Panc1 (cell line): ENCODE measurements around the gene MC5R. TPM values are rescaled to one million over a fixed set of nuclear protein-coding genes. Genes with fewer than 3 reads are reported as not detected.
A peak's percentile ranks its signal among the peaks of the same experiment; 100 is the strongest.

Experiments
- ATAC-seq: fragments of 200-7000 bp; cut with Tn5 transposase; 2 replicates; pipeline ENCODE4 v1.9.1; 2020; ENCODE audit warnings: mild to moderate bottlenecking, moderate library complexity
- Bru-seq: library from RNA; stranded (reverse); fragments of 400-500 nt; gene quantifications from one replicate; lab custom pipeline; 2021; lab: Mats Ljungman, UMichigan
- BruChase-seq, 2 experiments: library from RNA; stranded (reverse); fragments of 400-500 nt; gene quantifications; one replicate each; lab custom pipeline; 2021; lab: Mats Ljungman, UMichigan
- BruUV-seq: library from RNA; stranded (reverse); fragments of 400-500 nt; replicated peaks from 2 replicates; lab custom pipeline; 2021; lab: Mats Ljungman, UMichigan
- CTCF ChIA-PET: fragments of 300-600 bp; sonication (Branson Sonifier 250); formaldehyde crosslinking; loops from one replicate; lab custom pipeline; 2022; ENCODE audit warnings: antibody characterized with exemption; lab: Charles Lee
- POLR2A ChIA-PET: fragments of 300-600 bp; sonication (Branson Sonifier 250); formaldehyde crosslinking; loops from one replicate; lab custom pipeline; 2022; ENCODE audit warnings: antibody characterized with exemption; lab: Charles Lee
- DNase-seq: peaks from one replicate; pipeline ENCODE4 v3.0.0-alpha.2; 2010; ENCODE audit warnings: low read depth, low spot score
- H3K27ac ChIP-seq: 2 replicates; pipeline ENCODE4 v1.5.1; 2011; ENCODE audit warnings: mild to moderate bottlenecking, low read length, inconsistent platforms
- H3K27me3 ChIP-seq: fragments of 200-500 bp; sonication (Bioruptor generic); 2 replicates; pipeline ENCODE4 v1.6.0; 2014; ENCODE audit warnings: low read length, inconsistent platforms; ENCODE audit not compliant: control insufficient read depth, insufficient read depth
- H3K36me3 ChIP-seq: fragments of 200-500 bp; sonication (Bioruptor generic); 2 replicates; pipeline ENCODE4 v1.5.1; 2014; ENCODE audit warnings: inconsistent platforms, mild to moderate bottlenecking, low read length, moderate library complexity; ENCODE audit not compliant: control insufficient read depth, insufficient read depth
- H3K4me1 ChIP-seq: 2 replicates; pipeline ENCODE4 v1.5.1; 2011; ENCODE audit warnings: inconsistent platforms, mild to moderate bottlenecking, low read length, moderate library complexity; ENCODE audit not compliant: control insufficient read depth, insufficient read depth
- H3K4me3 ChIP-seq, 2 experiments: 2 replicates each; pipeline ENCODE4 v1.5.1; 2011 to 2012; ENCODE audit warnings: low read depth in 2 of 2, low read length in 2 of 2, mild to moderate bottlenecking in 2 of 2, inconsistent platforms in 1 of 2, moderate library complexity in 1 of 2
- H3K9me3 ChIP-seq: fragments of 200-500 bp; sonication (Bioruptor generic); 2 replicates; pipeline ENCODE4 v1.5.1; 2014; ENCODE audit warnings: low read depth, mild to moderate bottlenecking, inconsistent platforms, low read length, moderate library complexity; ENCODE audit not compliant: control insufficient read depth, insufficient read depth
- POLR2AphosphoS5 ChIP-seq: IDR thresholded peaks from 2 replicates; pipeline ENCODE4 v1.6.1; 2012; ENCODE audit warnings: mild to moderate bottlenecking, low read depth, low read length, moderate library complexity
- SIN3A ChIP-seq: IDR thresholded peaks from 2 replicates; pipeline ENCODE4 v1.6.1; 2012; ENCODE audit warnings: low read depth, mild to moderate bottlenecking, low read length, moderate library complexity, borderline replicate concordance; ENCODE audit not compliant: insufficient read depth
- TCF7L2 ChIP-seq: IDR thresholded peaks from 2 replicates; pipeline ENCODE4 v1.6.1; 2011; ENCODE audit warnings: mild to moderate bottlenecking, low read depth, low read length, inconsistent platforms
- in situ Hi-C: cut with HindIII; loops from 2 replicates; pipeline ENCODE4 v1.10.0; 2016; ENCODE audit warnings: low sequenced_read_pairs, low pct_unique_long_range_greater_than_20kb
- intact Hi-C: fragments of 100-400 bp; cut with micrococcal nuclease; formaldehyde crosslinking; loops from one replicate; pipeline ENCODE4 v1.10.0; 2022; ENCODE audit not compliant: unreplicated experiment
- long read RNA-seq: library from polyadenylated mRNA; unstranded; transcript quantifications from one replicate; pipeline ENCODE4 v2.0.0, GENCODE V29; 2021; ENCODE audit not compliant: unreplicated experiment
- polyA plus RNA-seq: library from polyadenylated mRNA; unstranded; fragments of >200 nt; gene quantifications from one replicate; pipeline ENCODE4 v1.2.1, GENCODE V29; 2012; ENCODE audit warnings: missing spikeins; ENCODE audit not compliant: insufficient read length
- total RNA-seq: library from RNA; stranded (reverse); gene quantifications from one replicate; pipeline ENCODE4 v1.2.1, GENCODE V29; 2021; ENCODE audit not compliant: unreplicated experiment
- TF ChIP-seq, protein P1 (sequence below): fragments of 450-650 bp; IDR thresholded peaks from 2 replicates; pipeline ENCODE4 v1.5.1; 2017; ENCODE audit warnings: mild to moderate bottlenecking
- TF ChIP-seq, protein P2 (sequence below), 2 experiments: IDR thresholded peaks; 2 replicates each; pipeline ENCODE4 v1.6.1; 2011 to 2012; ENCODE audit warnings: low read depth in 2 of 2, control low read depth in 1 of 2, low read length in 1 of 2, mild to moderate bottlenecking in 1 of 2, moderate library complexity in 1 of 2; ENCODE audit not compliant: insufficient read depth in 1 of 2

MC5R gene
- not detected for total RNA-seq
- polyA plus RNA-seq, result not detected
- Bru-seq, nascent RNA, result not detected
- not detected for BruChase-seq, experiment 1, labeled RNA remaining after a 2-hour chase
- not detected for BruChase-seq, experiment 2, labeled RNA remaining after a 6-hour chase
- long read RNA-seq, result 0 reads

GRCh38 chr18:13823707-13824395 lies at the start of gene MC5R:
MC5R (plus strand) TSS chr18:13824149; CDS start chr18:13825766, 1,617 bp downstream.
- peak within 1 kb of the TSS; percentile 36 to 39 for H3K4me3 ChIP-seq
- no peak for DNase-seq
- ChIA-PET CTCF (interaction anchor here (0.7 kb wide), 2 partner anchors 277 to 570 kb away, joined by 3 read pairs; no protein-coding TSS in a partner anchor), POLR2A (no interaction called here)
- no peaks in the 10 kb centered on the region for H3K4me1 ChIP-seq
- H3K27me3 ChIP-seq, result peaks cover 9% of the 10 kb centered on the region
- H3K36me3 ChIP-seq, result no peaks in the 10 kb centered on the region
- no TSS peak for BruUV-seq
- TF ChIP-seq, protein P1, sequence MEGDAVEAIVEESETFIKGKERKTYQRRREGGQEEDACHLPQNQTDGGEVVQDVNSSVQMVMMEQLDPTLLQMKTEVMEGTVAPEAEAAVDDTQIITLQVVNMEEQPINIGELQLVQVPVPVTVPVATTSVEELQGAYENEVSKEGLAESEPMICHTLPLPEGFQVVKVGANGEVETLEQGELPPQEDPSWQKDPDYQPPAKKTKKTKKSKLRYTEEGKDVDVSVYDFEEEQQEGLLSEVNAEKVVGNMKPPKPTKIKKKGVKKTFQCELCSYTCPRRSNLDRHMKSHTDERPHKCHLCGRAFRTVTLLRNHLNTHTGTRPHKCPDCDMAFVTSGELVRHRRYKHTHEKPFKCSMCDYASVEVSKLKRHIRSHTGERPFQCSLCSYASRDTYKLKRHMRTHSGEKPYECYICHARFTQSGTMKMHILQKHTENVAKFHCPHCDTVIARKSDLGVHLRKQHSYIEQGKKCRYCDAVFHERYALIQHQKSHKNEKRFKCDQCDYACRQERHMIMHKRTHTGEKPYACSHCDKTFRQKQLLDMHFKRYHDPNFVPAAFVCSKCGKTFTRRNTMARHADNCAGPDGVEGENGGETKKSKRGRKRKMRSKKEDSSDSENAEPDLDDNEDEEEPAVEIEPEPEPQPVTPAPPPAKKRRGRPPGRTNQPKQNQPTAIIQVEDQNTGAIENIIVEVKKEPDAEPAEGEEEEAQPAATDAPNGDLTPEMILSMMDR, result peak; percentile 97
- TF ChIP-seq TCF7L2, result no peak
- intact Hi-C loops (loop anchor here (5.0 kb wide), 1 partner anchor 263 kb away; no protein-coding TSS in a partner anchor), in situ Hi-C loops (no loop called here)
- H3K27ac ChIP-seq, result no peak within 1 kb of the TSS
- peak; percentile 96 for ATAC-seq
- H3K9me3 ChIP-seq, result no peaks in the 10 kb centered on the region

- H3K27ac ChIP-seq, result no peak overlapping the region
- TF ChIP-seq, protein P2, sequence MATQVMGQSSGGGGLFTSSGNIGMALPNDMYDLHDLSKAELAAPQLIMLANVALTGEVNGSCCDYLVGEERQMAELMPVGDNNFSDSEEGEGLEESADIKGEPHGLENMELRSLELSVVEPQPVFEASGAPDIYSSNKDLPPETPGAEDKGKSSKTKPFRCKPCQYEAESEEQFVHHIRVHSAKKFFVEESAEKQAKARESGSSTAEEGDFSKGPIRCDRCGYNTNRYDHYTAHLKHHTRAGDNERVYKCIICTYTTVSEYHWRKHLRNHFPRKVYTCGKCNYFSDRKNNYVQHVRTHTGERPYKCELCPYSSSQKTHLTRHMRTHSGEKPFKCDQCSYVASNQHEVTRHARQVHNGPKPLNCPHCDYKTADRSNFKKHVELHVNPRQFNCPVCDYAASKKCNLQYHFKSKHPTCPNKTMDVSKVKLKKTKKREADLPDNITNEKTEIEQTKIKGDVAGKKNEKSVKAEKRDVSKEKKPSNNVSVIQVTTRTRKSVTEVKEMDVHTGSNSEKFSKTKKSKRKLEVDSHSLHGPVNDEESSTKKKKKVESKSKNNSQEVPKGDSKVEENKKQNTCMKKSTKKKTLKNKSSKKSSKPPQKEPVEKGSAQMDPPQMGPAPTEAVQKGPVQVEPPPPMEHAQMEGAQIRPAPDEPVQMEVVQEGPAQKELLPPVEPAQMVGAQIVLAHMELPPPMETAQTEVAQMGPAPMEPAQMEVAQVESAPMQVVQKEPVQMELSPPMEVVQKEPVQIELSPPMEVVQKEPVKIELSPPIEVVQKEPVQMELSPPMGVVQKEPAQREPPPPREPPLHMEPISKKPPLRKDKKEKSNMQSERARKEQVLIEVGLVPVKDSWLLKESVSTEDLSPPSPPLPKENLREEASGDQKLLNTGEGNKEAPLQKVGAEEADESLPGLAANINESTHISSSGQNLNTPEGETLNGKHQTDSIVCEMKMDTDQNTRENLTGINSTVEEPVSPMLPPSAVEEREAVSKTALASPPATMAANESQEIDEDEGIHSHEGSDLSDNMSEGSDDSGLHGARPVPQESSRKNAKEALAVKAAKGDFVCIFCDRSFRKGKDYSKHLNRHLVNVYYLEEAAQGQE (IDR thresholded peaks at IDR 0.05; ENCODE audit: insufficient read depth in 1 of 2, low read depth in 2 of 2, low read length in 1 of 2), result no peak
- TF ChIP-seq SIN3A (no peak), TCF7L2 (no peak), POLR2AphosphoS5 (no peak)
- TF ChIP-seq, protein P1, result no peak
- no peaks in the 10 kb centered on the region; the same call in 1 of the 2 replicates for H3K27me3 ChIP-seq
- no peaks in the 10 kb centered on the region for H3K4me1 ChIP-seq
- no peaks in the 10 kb centered on the region for H3K9me3 ChIP-seq
- in situ Hi-C loops (no loop called here), intact Hi-C loops (no loop called here)
- no TSS peak for BruUV-seq
- no peaks in the 10 kb centered on the region for H3K36me3 ChIP-seq
- no peak for DNase-seq
- H3K4me3 ChIP-seq, result no peak overlapping the region
- ChIA-PET CTCF (no interaction called here), POLR2A (no interaction called here)
- ATAC-seq, result no peak
Observed at GRCh38 chr18:13775058-13775457, 48.9 kb upstream of the MC5R start.
